NCI-H82 treated with DMSO at 0.1 percent for 48 hours (cell line): ENCODE data around the gene PPP4R3A.
"Not testable (repeated sequence)": the region's sequence is repeated elsewhere in the genome, so short reads cannot be mapped to it uniquely, and the experiment has no call there.

ENCODE experiments used
- DNase-seq: peaks from one replicate; lab custom pipeline; 2025; ENCODE audit not compliant: unreplicated experiment; lab: John Stamatoyannopoulos, UW

Gene PPP4R3A

GRCh38 chr14:91506226-91506625 is 3.9 kb downstream of the PPP4R3A start:
- no peak for DNase-seq

- DNase-seq = no peak
Measured at GRCh38 chr14:91503000-91503504, 7.1 kb downstream of the PPP4R3A start.

GRCh38 chr14:91501951-91502930 is 7.9 kb downstream of the PPP4R3A start:
- no peak for DNase-seq

GRCh38 chr14:91501348-91501747 is 8.8 kb downstream of the PPP4R3A start:
- DNase-seq = no peak

- no peak for DNase-seq
Measured at GRCh38 chr14:91496790-91497189, 13.3 kb downstream of the PPP4R3A start.

GRCh38 chr14:91494392-91495065 is 15.6 kb downstream of the PPP4R3A start:
- not testable (repeated sequence) for DNase-seq

- DNase-seq = no peak
Measured at GRCh38 chr14:91493169-91493568, 16.9 kb downstream of the PPP4R3A start.

- no peak for DNase-seq
Measured at GRCh38 chr14:91484744-91485143, 25.4 kb downstream of the PPP4R3A start.

- DNase-seq = no peak
Measured at GRCh38 chr14:91484186-91484585, 25.9 kb downstream of the PPP4R3A start.

- no peak for DNase-seq
Measured at GRCh38 chr14:91482263-91483013, 27.7 kb downstream of the PPP4R3A start.

GRCh38 chr14:91477388-91477787 is 32.7 kb downstream of the PPP4R3A start:
- DNase-seq = no peak

GRCh38 chr14:91473046-91473445 is 37.1 kb downstream of the PPP4R3A start:
- DNase-seq = no peak

- no peak for DNase-seq
Measured at GRCh38 chr14:91470216-91470615, 39.9 kb downstream of the PPP4R3A start.

GRCh38 chr14:91466192-91466591 is 43.9 kb downstream of the PPP4R3A start:
- no peak for DNase-seq

GRCh38 chr14:91464615-91465205 is 45.4 kb downstream of the PPP4R3A start:
- DNase-seq = no peak

- DNase-seq = no peak
Measured at GRCh38 chr14:91458612-91459011, 51.5 kb downstream of the PPP4R3A start.

GRCh38 chr14:91456283-91456682 is 53.8 kb downstream of the PPP4R3A start:
- DNase-seq = no peak

GRCh38 chr14:91454580-91454979 is 55.5 kb downstream of the PPP4R3A start:
- no peak for DNase-seq

- DNase-seq = no peak
Measured at GRCh38 chr14:91454155-91454554, 56.0 kb downstream of the PPP4R3A start.

- DNase-seq = no peak
Measured at GRCh38 chr14:91453744-91454143, 56.4 kb downstream of the PPP4R3A start.
